Measurements from ENCODE around the gene PSORS1C1.

Gene PSORS1C1

GRCh38 chr6:31092769-31093505, 21.7 kb upstream of the PSORS1C1 start:
- in situ Hi-C loops (cut with MboI; ENCODE audit: low sequenced_read_pairs): loop anchor here (25.0 kb wide), 1 partner anchor 181 kb away; the partner anchor contains the start of genes GTF2H4 and VARS2

- in situ Hi-C loops (cut with MboI; ENCODE audit: low sequenced_read_pairs): loop anchor here (25.0 kb wide), 1 partner anchor 182 kb away; the partner anchor contains the start of genes GTF2H4 and VARS2
These were observed 20.2 kb upstream of the PSORS1C1 start for GRCh38 chr6:31094389-31094881.

GRCh38 chr6:31096215-31096614, 18.4 kb upstream of the PSORS1C1 start:
- in situ Hi-C loops (cut with MboI; ENCODE audit: low sequenced_read_pairs): loop anchor here (25.0 kb wide), 1 partner anchor 184 kb away; the partner anchor contains the start of genes GTF2H4 and VARS2

DNA sequence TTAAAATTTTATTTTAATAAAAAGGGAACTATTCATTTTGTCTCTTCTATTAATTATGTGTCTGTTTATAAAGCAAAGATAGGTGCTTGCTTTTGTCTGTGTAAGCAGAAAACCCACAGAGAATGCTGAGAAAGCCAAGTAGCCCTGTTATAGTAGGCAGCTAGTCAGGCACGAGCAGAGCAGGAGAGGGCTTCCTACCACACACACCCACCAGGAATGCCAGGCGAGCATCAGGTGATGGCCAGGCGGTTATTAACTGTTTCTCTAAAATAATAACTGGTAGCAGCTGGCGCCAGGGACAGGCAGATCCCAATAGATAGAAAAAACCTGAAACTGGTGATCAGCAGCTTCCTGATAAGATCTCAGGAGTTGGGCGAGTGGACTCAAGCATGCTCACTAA, 17.9 kb upstream of the PSORS1C1 start:
- in situ Hi-C loops (cut with MboI; ENCODE audit: low sequenced_read_pairs): loop anchor here (25.0 kb wide), 1 partner anchor 184 kb away; the partner anchor contains the start of genes GTF2H4 and VARS2

- in situ Hi-C loops (cut with MboI; ENCODE audit: low sequenced_read_pairs): loop anchor here (25.0 kb wide), 1 partner anchor 186 kb away; the partner anchor contains the start of genes GTF2H4 and VARS2
These were observed 16.1 kb upstream of the PSORS1C1 start for GRCh38 chr6:31098449-31098938.

DNA sequence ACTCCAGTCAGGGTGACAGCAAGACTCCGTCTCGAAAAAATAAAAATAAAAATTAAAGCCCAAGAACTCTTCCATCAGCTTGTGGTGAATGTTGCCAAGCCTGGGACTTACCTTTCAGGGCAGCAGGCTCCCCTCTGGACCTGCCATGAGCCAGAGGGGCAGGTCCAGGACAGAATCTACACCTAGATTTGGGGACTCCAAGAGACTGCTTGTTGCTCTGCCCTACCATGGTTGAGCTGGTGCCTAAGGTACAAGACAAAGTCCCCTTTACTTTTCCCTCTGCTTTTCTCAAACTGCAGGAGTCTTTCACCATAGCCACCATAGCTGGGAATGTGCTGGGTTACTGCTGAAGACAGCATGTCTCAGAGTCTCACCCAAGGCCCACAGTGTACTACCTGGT, 11.5 kb upstream of the PSORS1C1 start:
- in situ Hi-C loops (cut with MboI; ENCODE audit: low sequenced_read_pairs): no loop called here

GRCh38 chr6:31107052-31107451, 7.5 kb upstream of the PSORS1C1 start:
- in situ Hi-C loops (cut with MboI; ENCODE audit: low sequenced_read_pairs): no loop called here

- in situ Hi-C loops (cut with MboI; ENCODE audit: low sequenced_read_pairs): no loop called here
These were observed 3.6 kb upstream of the PSORS1C1 start for GRCh38 chr6:31110825-31111582.

GRCh38 chr6:31111712-31112111, 2.9 kb upstream of the PSORS1C1 start:
- in situ Hi-C loops (cut with MboI; ENCODE audit: low sequenced_read_pairs): no loop called here

DNA sequence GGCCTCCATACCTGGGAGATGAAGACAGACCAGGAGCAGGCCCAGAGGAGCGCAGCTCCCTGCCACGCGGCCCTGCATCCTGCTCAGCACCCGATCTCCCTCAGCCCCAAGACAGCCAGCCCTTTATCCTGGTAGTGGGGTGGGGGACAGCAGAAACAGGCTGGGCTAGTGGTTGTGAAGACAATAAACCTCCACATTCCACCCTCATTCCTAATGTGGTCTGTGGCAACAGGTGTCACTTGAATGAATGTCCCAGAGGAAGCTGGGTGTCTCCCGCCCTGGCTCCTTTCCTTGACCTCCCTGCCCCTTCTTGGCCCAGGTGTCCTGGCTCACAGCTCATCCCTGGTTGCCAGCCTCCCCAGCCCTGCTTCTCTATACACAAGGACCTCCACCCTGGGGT, 2.1 kb upstream of the PSORS1C1 start, which contains the start of gene C6orf15:
TSS of gene C6orf15 (minus strand) at position 98 of the 400 bp plus-strand sequence. CDS start at position 78, 20 bp downstream.
- in situ Hi-C loops (cut with MboI; ENCODE audit: low sequenced_read_pairs): no loop called here

GRCh38 chr6:31113861-31114540, 599 bp upstream of the PSORS1C1 start:
- in situ Hi-C loops (cut with MboI; ENCODE audit: low sequenced_read_pairs): no loop called here

- in situ Hi-C loops (cut with MboI; ENCODE audit: low sequenced_read_pairs): no loop called here
These were observed 610 bp downstream of the PSORS1C1 start for GRCh38 chr6:31114970-31115849.

- in situ Hi-C loops (cut with MboI; ENCODE audit: low sequenced_read_pairs): no loop called here
These were observed 1.5 kb downstream of the PSORS1C1 start for GRCh38 chr6:31115941-31116560.

GRCh38 chr6:31116661-31117385, 2.2 kb downstream of the PSORS1C1 start:
- in situ Hi-C loops (cut with MboI; ENCODE audit: low sequenced_read_pairs): no loop called here

DNA sequence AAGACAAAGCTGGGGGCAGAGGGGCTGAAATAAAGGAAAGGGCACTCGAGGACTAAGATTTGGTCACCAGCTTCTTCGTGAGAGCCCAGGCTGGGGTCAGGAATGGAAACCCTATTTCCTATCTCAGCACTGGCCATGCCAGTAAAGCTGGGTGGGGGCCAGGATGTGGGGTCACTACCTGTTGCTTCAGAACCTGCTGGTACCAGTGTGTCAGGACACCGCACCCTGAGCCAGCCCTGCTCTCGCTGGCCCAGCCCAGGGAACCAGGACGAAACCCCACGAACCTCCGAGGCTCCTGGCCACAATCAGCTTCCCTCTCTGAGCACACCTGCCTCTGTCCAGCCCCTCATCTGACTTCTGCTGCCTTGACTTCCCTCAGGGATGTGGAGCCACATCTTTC, 3.6 kb downstream of the PSORS1C1 start:
- in situ Hi-C loops (cut with MboI; ENCODE audit: low sequenced_read_pairs): no loop called here

- in situ Hi-C loops (cut with MboI; ENCODE audit: low sequenced_read_pairs): no loop called here
These were observed 5.7 kb downstream of the PSORS1C1 start, which contains the start of gene CDSN for GRCh38 chr6:31120151-31120915. Gene CDSN (minus strand): TSS chr6:31120446. CDS start chr6:31120419, 27 bp downstream.

- in situ Hi-C loops (cut with MboI; ENCODE audit: low sequenced_read_pairs): no loop called here
These were observed 6.7 kb downstream of the PSORS1C1 start for GRCh38 chr6:31121131-31121790.

All from HL-60/S4 (cell line).